ENCODE results near the gene PRRT1.

DNA sequence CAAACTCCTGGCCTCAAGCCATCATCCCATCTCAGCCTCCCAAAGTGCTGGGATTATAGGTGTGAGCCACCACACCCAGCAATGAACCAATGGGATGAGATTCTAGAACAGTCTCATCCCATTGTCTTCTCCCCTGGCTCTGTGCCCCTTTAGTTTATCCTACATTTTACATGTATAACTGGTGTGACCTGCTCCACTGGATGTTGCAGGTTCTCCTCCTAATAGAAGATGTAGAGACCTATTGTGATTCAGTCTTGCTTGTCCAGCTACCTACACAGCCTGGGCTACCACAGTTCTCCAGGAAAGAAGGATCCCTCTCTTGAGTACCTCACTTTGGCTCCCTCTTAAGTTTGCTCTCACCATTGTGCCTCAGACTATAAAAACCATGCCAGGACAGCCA, 19.6 kb downstream of the PRRT1 start:
- TF ChIP-seq EZH2 (IDR thresholded peaks at IDR 0.05; ENCODE audit: insufficient read depth, poor library complexity, severe bottlenecking) (no peak), EZH2phosphoT487 (IDR thresholded peaks at IDR 0.05; ENCODE audit: insufficient read depth, low read depth) (no peak)
